Raji (cell line): Measurements from ENCODE around the gene BTBD2.

Source experiments
- POLR2A ChIP-seq: IDR thresholded peaks from 2 replicates; pipeline ENCODE4 v1.6.1; 2011; ENCODE audit warnings: low read depth, low read length, control low read depth; ENCODE audit not compliant: insufficient read depth

BTBD2 gene

GRCh38 chr19:1956868-1957492 lies 58.5 kb downstream of the BTBD2 start:
- TF ChIP-seq POLR2A, result no peak

GRCh38 chr19:1956122-1956494 lies 59.4 kb downstream of the BTBD2 start:
- no peak for TF ChIP-seq POLR2A

GRCh38 chr19:1955171-1956121 lies 60.1 kb downstream of the BTBD2 start:
- no peak for TF ChIP-seq POLR2A

GRCh38 chr19:1954532-1954933 lies 61.0 kb downstream of the BTBD2 start:
- no peak for TF ChIP-seq POLR2A

GRCh38 chr19:1953441-1954094 lies 61.9 kb downstream of the BTBD2 start:
- no peak for TF ChIP-seq POLR2A

- no peak for TF ChIP-seq POLR2A
Measured at GRCh38 chr19:1953037-1953436, 62.5 kb downstream of the BTBD2 start.

GRCh38 chr19:1952635-1953034 lies 62.9 kb downstream of the BTBD2 start:
- TF ChIP-seq POLR2A, result no peak

GRCh38 chr19:1950640-1951039 lies 64.9 kb downstream of the BTBD2 start:
- TF ChIP-seq POLR2A, result no peak

- no peak for TF ChIP-seq POLR2A
Measured at GRCh38 chr19:1949304-1950101, 66.0 kb downstream of the BTBD2 start.

- no peak for TF ChIP-seq POLR2A
Measured at GRCh38 chr19:1947651-1948209, 67.8 kb downstream of the BTBD2 start.

- no peak for TF ChIP-seq POLR2A
Measured at GRCh38 chr19:1945899-1946298, 69.6 kb downstream of the BTBD2 start.

GRCh38 chr19:1944916-1945561 lies 70.5 kb downstream of the BTBD2 start:
- no peak for TF ChIP-seq POLR2A

GRCh38 chr19:1944088-1944915 lies 71.2 kb downstream of the BTBD2 start:
- no peak for TF ChIP-seq POLR2A
